ENCODE results near the gene SUSD4.

The SUSD4 gene

DNA sequence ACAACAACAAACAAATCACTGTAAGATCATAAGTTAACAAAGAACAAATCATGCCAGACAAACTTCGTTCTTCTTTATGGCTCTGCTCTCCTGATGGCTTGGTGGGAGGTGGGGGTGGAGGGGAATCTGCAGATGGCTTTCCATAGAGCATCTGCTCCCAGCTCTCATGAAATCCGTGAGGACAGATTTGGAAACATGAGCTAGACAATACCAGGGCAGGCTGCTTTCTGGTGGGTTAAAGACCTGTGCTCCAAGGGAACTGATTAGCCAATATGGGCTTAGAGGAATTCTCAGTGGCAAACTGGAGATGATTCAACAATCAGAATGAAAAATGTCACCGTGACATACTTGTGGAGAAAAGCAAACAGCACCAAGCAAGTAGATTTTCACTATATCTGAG lies 151.5 kb downstream of the SUSD4 start:
- no peaks in the 10 kb centered on the region for H3K36me3 ChIP-seq
- no peak overlapping the region for H3K4me2 ChIP-seq
- H4K20me1 ChIP-seq: no peaks in the 10 kb centered on the region
- no peaks in the 10 kb centered on the region for H3K27me3 ChIP-seq
- no peak overlapping the region for H3K27ac ChIP-seq
- no peak overlapping the region for H3K9ac ChIP-seq
- TF ChIP-seq Cebpa-rat (IDR thresholded peaks at IDR 0.05): no peak
- H3K4me3 ChIP-seq: no peak overlapping the region
- H3K4me1 ChIP-seq: peaks cover 0 to 5% (median 0%) of the 10 kb centered on the region in 10 experiments; a peak in 4 of 20 replicates
- no peaks in the 10 kb centered on the region for H3K9me3 ChIP-seq (replicated peaks in 1 of 11)

DNA sequence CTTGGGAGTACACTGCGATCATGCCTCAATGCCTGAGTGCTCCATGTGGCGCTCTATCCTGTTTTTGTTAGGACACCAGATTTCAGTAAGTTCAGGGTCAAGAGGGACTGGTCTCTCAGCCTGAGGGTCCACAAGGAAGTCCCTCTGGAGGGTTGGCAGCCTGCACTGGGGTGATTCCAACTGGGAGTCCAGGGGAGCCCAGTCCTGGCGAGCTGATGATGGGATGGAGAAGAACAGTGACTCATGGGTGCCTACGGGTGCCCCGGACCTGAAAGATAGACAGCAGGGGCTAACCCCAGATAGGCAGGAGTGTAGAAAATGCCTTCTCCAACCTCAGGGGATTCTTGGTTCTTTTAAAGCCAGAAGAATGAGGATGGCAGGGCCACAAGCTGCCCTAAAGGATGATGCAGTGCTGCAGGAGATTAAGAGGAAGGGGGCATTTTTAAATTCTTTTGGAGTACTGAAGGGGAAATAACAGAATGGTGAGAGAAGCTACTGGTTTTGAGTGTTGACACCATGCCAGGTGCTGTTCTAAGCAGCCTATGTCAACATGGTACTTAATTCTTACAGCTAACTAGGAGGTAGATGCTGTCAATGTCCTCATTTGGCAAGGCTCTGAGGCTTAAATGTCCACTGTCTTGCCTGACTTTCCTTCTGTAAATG lies 152.5 kb downstream of the SUSD4 start:
- no peak overlapping the region for H3K27ac ChIP-seq

DNA sequence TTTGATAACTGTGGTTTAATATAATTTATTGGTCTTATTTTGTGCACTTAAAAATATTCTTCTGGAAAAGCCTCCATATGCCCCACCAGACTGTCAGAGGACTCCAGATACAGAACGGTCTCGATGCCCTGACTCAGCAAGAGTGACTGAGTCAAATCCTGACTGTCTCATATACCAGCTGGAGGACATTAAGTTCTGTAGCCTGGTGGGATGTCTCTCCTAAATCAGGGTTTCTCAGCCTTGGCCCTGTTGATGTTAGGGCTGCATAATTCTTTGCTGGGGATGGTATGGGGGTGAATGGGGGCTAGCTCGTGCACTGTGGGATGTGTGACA lies 153.2 kb downstream of the SUSD4 start:
- H3K4me1 ChIP-seq: peaks cover 0 to 5% (median 0%) of the 10 kb centered on the region in 10 experiments; a peak in 4 of 20 replicates
- no peak overlapping the region for H3K27ac ChIP-seq
- H3K4me2 ChIP-seq: no peak overlapping the region
- H3K9me3 ChIP-seq (replicated peaks in 1 of 11): no peaks in the 10 kb centered on the region
- H3K4me3 ChIP-seq: no peak overlapping the region
- H3K36me3 ChIP-seq: no peaks in the 10 kb centered on the region
- no peaks in the 10 kb centered on the region for H4K20me1 ChIP-seq
- no peak overlapping the region for H3K9ac ChIP-seq
- TF ChIP-seq Cebpa-rat (IDR thresholded peaks at IDR 0.05): no peak
- H3K27me3 ChIP-seq: no peaks in the 10 kb centered on the region

More for the DNA sequence above, 152.5 kb downstream of the SUSD4 start:
- no peaks in the 10 kb centered on the region for H4K20me1 ChIP-seq
- TF ChIP-seq Cebpa-rat (IDR thresholded peaks at IDR 0.05): no peak
- H3K4me2 ChIP-seq: no peak overlapping the region
- H3K9me3 ChIP-seq (replicated peaks in 1 of 11): no peaks in the 10 kb centered on the region
- no peak overlapping the region for H3K4me3 ChIP-seq
- H3K36me3 ChIP-seq: no peaks in the 10 kb centered on the region
- no peak overlapping the region for H3K9ac ChIP-seq
- peaks cover 0 to 5% (median 0%) of the 10 kb centered on the region in 10 experiments; a peak in 4 of 20 replicates for H3K4me1 ChIP-seq
- H3K27me3 ChIP-seq: no peaks in the 10 kb centered on the region

DNA sequence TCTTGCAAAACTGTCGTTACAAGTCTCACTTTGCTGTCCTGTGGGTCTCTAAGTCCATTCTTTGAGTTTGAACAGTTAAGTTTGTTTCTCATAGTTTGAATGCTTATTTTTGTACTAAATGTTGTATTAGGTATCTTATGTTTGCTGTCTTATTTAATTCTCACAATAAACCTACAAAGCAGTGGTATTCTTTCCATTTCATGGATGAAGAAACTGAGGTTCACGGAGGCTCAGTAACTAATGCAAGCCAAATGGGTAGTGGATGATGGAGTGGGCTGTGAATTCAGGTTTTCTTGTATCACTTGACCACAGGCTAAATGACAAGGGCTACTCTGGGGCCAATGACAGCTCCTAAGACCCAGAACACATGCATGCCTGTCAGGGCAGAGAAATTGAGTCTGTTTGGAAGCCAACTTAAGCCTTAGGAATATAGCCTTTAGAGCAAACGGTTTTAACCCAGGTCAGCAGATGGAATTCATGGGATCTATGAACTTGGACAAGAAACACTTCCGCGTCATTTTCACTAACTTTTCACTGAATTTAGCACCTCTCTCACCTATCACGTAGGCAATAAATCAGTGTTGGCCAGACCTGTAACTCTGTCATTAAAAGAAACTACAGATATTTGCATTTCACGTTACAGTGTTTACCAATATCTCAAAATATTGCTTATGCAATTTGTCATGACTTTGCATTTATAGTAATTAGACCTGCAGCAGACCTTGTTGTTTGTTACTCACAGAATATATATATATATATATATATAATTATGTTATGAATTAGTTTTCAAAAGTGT lies 153.8 kb downstream of the SUSD4 start:
- no peaks in the 10 kb centered on the region for H3K36me3 ChIP-seq
- H4K20me1 ChIP-seq: no peaks in the 10 kb centered on the region
- H3K27me3 ChIP-seq: no peaks in the 10 kb centered on the region
- H3K9ac ChIP-seq: no peak overlapping the region
- no peak overlapping the region for H3K4me3 ChIP-seq
- H3K27ac ChIP-seq: no peak overlapping the region
- peaks cover 0 to 5% (median 0%) of the 10 kb centered on the region in 10 experiments; a peak in 4 of 20 replicates for H3K4me1 ChIP-seq
- no peak overlapping the region for H3K4me2 ChIP-seq
- TF ChIP-seq Cebpa-rat (IDR thresholded peaks at IDR 0.05): no peak
- no peaks in the 10 kb centered on the region for H3K9me3 ChIP-seq (replicated peaks in 1 of 11)

DNA sequence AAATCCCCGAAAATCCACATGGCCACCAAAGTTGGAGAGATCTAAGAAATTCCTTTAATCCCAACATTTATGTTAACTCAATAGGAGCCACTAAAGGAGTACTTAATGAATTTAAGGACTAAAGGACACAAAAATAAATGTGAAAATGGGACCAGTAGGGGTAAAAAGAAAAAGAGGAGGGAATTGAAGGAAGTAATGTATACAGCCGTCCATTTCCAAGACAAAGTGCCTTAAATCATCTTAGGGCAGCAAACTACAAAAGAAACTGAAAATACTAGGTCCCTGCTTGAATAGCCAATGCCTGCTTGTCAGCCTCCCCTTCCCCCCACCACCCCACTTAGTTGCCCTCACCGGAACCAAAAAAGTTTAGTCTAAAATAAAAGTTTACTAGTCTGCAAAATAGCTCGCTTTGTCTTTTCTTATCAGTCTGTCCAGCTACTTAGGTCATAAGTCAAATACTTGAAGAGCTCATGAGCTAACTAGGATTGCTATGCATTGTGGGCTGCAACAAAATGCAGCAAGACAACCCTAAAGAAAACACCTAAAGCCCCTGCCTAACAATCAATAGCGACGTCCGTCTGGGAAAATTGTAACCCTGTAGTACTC lies 154.6 kb downstream of the SUSD4 start:
- Histone ChIP-seq H3K4me3 (no peak overlapping the region), H3K9me3 (replicated peaks in 1 of 11) (no peaks in the 10 kb centered on the region), H3K4me1 (peaks cover 0 to 5% (median 0%) of the 10 kb centered on the region in 10 experiments; a peak in 4 of 20 replicates), H4K20me1 (no peaks in the 10 kb centered on the region), H3K4me2 (no peak overlapping the region), H3K27ac (no peak overlapping the region), H3K27me3 (no peaks in the 10 kb centered on the region), H3K9ac (no peak overlapping the region), H3K36me3 (no peaks in the 10 kb centered on the region)
- TF ChIP-seq Cebpa-rat (IDR thresholded peaks at IDR 0.05): no peak

DNA sequence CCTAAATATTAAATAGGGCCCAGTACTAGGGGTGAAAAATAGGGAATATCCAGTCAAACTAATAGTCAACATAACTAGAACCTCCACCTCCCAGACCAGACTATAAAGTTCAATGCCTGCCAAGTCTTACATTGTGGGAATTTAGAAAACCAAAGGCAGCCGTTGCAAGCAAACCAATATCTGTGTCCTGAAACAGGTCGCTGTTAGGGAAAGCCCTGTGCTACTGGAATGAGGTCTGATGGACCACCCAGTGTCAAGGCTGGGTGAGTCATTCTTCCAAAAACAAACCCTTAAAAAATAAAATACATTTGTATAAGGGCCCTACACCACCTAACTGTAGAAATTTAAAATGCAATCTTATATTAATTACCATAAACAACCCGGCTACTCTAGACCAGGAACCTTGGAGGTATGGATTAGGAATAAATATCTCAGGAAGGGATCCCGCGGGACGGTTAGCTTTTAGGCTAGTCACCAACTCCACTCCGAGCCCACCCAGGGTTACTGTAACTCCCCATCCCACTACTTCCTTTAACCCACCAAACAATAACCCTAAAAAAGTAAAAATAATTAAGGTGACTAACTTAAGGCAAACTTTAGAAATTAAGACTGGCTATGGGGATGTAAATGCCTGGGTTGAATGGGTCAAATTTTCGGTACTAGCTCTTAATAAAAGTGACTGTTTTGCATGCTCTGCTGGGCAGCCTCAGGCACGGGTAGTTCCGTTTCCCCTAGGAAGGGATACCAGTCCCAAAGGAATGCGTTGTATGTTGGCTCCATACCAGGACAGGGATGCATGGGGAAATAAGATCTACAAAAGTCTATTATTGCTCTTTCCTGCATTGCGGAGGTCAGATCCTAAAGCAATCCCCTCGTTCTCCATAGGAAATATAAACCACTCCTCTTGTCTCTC lies 155.6 kb downstream of the SUSD4 start:
- no peaks in the 10 kb centered on the region for H3K9me3 ChIP-seq (replicated peaks in 1 of 11)
- no peaks in the 10 kb centered on the region for H4K20me1 ChIP-seq
- H3K4me1 ChIP-seq: peaks cover 0 to 8% (median 0%) of the 10 kb centered on the region in 10 experiments; a peak in 6 of 20 replicates
- no peaks in the 10 kb centered on the region for H3K27me3 ChIP-seq
- H3K9ac ChIP-seq: no peak overlapping the region
- no peaks in the 10 kb centered on the region for H3K36me3 ChIP-seq
- TF ChIP-seq Cebpa-rat (IDR thresholded peaks at IDR 0.05): no peak
- H3K27ac ChIP-seq: no peak overlapping the region
- no peak overlapping the region for H3K4me3 ChIP-seq
- peak overlapping the region in 2 of 11 experiments; percentile 9 to 28; a peak in 4 of 22 replicates for H3K4me2 ChIP-seq

DNA sequence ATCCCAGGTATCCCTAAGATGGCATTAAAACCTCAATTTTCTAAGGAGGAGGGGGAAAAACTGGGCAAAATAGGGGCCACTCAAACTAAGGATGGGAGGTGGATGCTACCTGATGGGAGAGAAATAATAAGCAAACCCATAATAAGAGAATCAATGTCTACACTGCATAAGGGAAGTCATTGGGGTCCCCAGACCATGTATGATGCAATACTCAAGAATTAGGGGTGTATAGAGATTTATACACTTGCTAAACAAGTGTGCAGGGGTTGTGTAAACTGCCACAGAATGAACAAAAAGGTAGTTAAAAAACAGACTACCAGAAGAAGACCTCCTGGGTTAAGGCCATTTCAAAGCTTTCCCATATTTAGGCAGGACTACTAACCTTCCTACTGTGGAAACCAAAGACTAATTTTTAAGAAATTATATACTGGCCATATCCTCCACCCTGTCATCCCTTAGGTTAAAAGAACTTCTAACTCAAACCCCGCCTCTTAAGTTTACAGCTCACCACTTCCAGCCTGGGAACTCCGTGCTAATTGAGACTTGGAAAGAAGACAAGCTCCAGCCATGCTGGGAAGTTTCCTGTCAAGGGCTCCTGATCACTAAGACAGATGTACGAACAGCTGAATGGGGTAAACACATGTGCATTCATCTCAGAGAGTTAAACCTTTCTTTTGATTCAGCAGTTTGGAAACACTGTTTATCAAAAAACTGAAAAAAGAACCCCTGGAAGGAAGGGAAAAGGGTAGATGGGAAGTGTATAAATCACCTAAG lies 156.5 kb downstream of the SUSD4 start:
- no peak overlapping the region for H3K4me2 ChIP-seq
- no peak overlapping the region for H3K4me3 ChIP-seq
- H3K36me3 ChIP-seq: no peaks in the 10 kb centered on the region
- H3K27me3 ChIP-seq: no peaks in the 10 kb centered on the region
- no peak for TF ChIP-seq Cebpa-rat (IDR thresholded peaks at IDR 0.05)
- no peak overlapping the region for H3K27ac ChIP-seq
- H4K20me1 ChIP-seq: no peaks in the 10 kb centered on the region
- H3K9me3 ChIP-seq (replicated peaks in 1 of 11): no peaks in the 10 kb centered on the region
- H3K4me1 ChIP-seq: peaks cover 0 to 17% (median 9%) of the 10 kb centered on the region in 10 experiments; a peak in 13 of 20 replicates
- H3K9ac ChIP-seq: no peak overlapping the region

DNA sequence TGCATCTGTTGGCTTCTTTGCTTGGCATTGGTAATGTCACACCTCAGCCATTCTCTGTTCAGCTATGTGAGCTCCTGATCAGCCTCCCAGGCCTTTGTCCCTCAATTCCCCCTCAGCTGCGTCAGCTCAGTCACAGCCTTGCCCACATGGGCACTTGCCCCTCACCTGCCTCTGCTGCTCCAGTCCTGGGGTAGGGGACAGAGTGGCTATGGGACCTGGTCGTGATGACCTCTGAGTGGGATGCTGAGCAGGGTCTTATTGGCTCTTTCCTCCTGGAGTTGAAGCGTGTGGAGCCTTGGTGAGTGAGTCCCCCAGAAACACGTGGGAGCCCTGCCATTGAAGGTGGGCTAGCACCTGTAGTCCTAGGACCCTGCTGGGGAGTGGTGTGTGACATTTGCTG lies 159.6 kb downstream of the SUSD4 start:
- Histone ChIP-seq H3K4me2 (no peak overlapping the region), H3K9me3 (replicated peaks in 1 of 11) (no peaks in the 10 kb centered on the region), H3K27me3 (no peaks in the 10 kb centered on the region), H3K4me1 (peaks cover 5 to 21% (median 10%) of the 10 kb centered on the region in 10 experiments; a peak in 18 of 20 replicates), H3K27ac (no peak overlapping the region), H4K20me1 (no peaks in the 10 kb centered on the region), H3K36me3 (no peaks in the 10 kb centered on the region), H3K4me3 (no peak overlapping the region), H3K9ac (no peak overlapping the region)
- TF ChIP-seq Cebpa-rat (IDR thresholded peaks at IDR 0.05): no peak
